Measurements from ENCODE around the gene FAM20A.

Gene FAM20A

DNA sequence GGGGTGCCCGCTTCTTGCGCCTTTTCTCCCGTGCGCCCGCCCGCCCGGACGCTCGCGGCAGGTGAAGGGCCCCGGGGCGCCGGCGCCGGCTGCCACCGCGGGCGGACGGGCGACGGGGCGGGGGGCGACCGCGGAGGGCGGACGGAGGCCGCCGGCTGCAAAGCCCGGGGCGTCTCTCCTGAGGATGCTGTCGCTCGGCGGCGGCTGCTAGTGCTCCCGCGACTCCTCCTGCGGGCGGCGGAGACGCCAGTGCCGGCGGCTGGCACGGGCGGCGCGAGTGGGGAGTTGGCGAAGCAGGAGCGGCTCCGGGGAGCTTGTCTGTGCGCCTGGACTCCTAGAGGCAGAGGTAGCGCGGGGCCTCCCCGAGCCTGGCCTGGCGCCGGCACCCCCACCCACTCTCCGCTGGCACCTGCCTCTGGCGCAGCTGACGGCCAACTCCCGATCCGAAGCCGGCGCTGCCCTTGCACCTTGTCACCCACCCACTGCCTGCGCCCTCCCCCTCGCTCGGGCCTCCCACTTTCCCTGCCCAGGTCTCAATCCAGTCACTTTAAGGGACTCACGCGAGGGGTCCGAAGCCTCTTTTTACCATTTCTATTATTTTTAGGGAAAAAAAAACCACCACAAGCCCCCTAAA is at the start of gene FAM20A:
FAM20A (minus strand) TSS at position 437 of the 634 bp plus-strand sequence. CDS start 701 bp downstream, outside the sequence.
- Histone ChIP-seq H3K4me1 (ENCODE audit: control insufficient read depth, insufficient read depth, low read length) (peaks cover 40% of the 10 kb centered on the region), H3K9me3 (ENCODE audit: control insufficient read depth, insufficient read depth, low read length) (no peaks in the 10 kb centered on the region), H3K4me3 (ENCODE audit: low read depth, low read length) (peak within 1 kb of the TSS; percentile 73), H3K27me3 (ENCODE audit: control insufficient read depth, insufficient read depth, low read length) (peaks cover 30% of the 10 kb centered on the region), H3K9ac (ENCODE audit: low read depth, low read length) (peak within 1 kb of the TSS; percentile 65; the same call in 1 of the 2 replicates), H3K36me3 (ENCODE audit: control insufficient read depth, insufficient read depth, low read length) (peaks cover 7% of the 10 kb centered on the region; the same call in 1 of the 2 replicates), H3K27ac (ENCODE audit: low read depth, low read length) (no peak within 1 kb of the TSS)

DNA sequence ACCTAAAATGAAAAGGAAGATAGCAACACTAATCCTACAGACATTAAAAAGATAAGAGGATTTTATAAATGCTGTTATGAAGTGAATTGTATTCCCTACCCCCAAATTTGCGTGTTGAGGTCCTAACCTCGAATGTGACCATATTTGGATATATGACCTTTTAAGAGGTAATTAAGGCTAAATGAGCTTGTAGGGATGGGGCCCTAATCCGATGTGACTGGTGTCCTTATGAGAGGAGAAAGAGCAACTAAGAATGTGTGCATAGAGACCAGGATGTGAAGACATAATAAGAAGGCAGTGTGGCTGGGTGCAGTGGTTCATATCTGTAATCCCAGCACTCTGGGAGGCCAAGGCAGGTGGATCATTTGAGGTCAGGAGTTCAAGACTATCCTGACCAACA is 48.2 kb upstream of the FAM20A start:
- Histone ChIP-seq H3K27ac (ENCODE audit: low read depth, low read length) (no peak overlapping the region), H3K9me3 (ENCODE audit: control insufficient read depth, insufficient read depth, low read length) (peaks cover 3% of the 10 kb centered on the region; the same call in 1 of the 2 replicates), H3K36me3 (ENCODE audit: control insufficient read depth, insufficient read depth, low read length) (no peaks in the 10 kb centered on the region), H3K4me1 (ENCODE audit: control insufficient read depth, insufficient read depth, low read length) (no peaks in the 10 kb centered on the region), H3K4me3 (ENCODE audit: low read depth, low read length) (no peak overlapping the region), H3K27me3 (ENCODE audit: control insufficient read depth, insufficient read depth, low read length) (no peaks in the 10 kb centered on the region), H3K9ac (ENCODE audit: low read depth, low read length) (no peak overlapping the region)

DNA sequence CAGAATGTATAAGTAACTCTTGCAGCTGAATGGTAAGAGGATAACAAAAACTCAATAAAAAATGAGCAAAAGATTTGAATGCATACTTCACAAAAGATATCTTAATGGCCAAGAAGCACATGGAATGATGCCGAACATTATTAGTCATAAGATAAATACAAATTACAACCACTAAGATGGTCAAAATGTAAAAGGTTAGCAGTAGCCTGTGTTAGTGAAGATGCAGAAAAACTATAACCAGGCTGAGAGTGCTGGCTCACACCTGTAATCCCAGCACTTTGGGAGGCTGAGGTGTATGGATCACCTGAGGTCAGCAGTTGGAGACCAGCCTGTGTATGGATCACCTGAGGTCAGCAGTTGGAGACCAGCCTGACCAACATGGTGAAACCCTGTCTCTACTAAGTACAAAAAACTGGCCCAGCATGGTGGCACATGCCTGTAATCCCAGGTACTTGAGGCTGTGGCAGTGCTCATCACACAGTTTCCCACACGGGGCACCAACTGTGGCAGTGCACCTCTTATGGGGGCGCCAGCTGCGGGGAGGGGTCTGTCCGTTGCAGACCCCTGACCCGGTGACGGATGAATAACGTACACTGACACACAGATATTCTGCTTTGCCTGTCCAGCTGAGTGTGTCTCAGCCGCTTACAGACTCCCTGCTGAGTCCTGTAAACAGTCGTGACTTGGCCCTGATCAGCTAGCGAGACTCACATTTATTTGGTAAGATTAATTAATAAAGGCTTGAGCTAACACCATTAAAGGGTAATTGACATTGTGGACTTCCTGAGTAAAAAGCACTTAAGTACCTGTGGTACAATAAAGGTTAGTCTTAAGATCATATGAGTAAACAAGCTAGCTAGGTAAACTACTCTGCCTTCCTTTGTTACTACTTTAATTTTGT is 45.7 kb upstream of the FAM20A start:
- Histone ChIP-seq H3K4me3 (ENCODE audit: low read depth, low read length) (no peak overlapping the region), H3K9ac (ENCODE audit: low read depth, low read length) (no peak overlapping the region)

DNA sequence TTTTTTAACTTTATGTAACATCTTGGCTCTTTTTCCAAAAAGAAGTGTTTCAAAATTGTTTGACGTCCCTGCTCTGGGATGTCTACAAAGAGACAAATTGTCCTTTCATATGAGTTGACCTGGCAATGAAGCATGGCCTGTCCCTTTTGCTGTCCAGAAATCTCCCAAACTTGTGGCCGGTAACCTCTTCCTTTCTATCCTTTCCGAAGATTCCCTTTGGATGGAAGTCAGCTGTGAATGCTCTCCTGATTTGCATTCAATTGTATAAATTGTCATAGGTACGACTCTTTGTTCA is 40.9 kb upstream of the FAM20A start:
- no peak overlapping the region for H3K9ac ChIP-seq (ENCODE audit: low read depth, low read length)
- H3K4me3 ChIP-seq (ENCODE audit: low read depth, low read length), result no peak overlapping the region
- no peaks in the 10 kb centered on the region for H3K27me3 ChIP-seq (ENCODE audit: control insufficient read depth, insufficient read depth, low read length)
- H3K4me1 ChIP-seq (ENCODE audit: control insufficient read depth, insufficient read depth, low read length), result no peaks in the 10 kb centered on the region
- no peaks in the 10 kb centered on the region for H3K9me3 ChIP-seq (ENCODE audit: control insufficient read depth, insufficient read depth, low read length)
- H3K36me3 ChIP-seq (ENCODE audit: control insufficient read depth, insufficient read depth, low read length), result no peaks in the 10 kb centered on the region
- H3K27ac ChIP-seq (ENCODE audit: low read depth, low read length), result no peak overlapping the region

More for the DNA sequence above, 45.7 kb upstream of the FAM20A start:
- Histone ChIP-seq H3K27ac (ENCODE audit: low read depth, low read length) (no peak overlapping the region), H3K36me3 (ENCODE audit: control insufficient read depth, insufficient read depth, low read length) (no peaks in the 10 kb centered on the region), H3K4me1 (ENCODE audit: control insufficient read depth, insufficient read depth, low read length) (no peaks in the 10 kb centered on the region), H3K27me3 (ENCODE audit: control insufficient read depth, insufficient read depth, low read length) (no peaks in the 10 kb centered on the region), H3K9me3 (ENCODE audit: control insufficient read depth, insufficient read depth, low read length) (peaks cover 3% of the 10 kb centered on the region; the same call in 1 of the 2 replicates)

DNA sequence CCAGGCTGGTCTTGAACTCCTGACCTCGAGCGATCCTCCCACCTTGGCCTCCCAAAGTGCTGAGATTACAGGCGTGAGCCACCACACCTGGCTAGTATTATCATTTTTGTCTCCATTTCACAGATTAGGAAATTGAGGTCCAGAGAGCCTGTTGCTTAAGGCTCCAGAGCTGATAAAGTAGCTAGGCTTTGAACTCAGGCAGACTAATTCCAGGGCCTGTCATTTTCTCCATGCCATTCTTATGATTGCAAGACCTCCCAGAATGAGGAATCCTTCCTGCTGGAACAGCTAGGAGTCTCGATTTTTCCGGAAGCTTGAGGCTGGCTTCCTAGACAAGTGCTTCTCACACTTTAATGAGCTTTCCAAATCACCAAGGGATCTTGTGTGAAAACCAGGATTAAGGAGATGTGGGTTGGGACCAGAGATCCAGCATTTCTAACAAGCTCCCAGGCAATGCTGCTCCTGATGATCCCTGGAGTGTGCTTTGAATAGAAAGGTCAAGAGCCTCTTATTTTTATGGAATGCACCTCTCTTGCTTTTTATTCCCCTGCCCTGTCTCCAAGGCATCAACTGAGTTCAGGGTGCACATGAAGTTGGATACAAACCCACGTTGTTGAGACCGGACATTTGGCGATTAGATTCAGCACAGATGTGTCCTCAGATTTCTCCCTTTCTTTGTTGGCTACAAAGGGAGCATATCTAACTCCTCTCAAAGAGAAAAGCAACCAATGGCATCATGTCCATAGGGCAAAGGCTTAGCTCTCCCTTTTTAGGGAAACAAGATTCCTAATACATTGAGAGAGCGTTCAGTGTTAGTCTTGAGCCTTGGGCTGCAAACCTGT is 40.3 kb upstream of the FAM20A start:
- H3K36me3 ChIP-seq (ENCODE audit: control insufficient read depth, insufficient read depth, low read length), result no peaks in the 10 kb centered on the region
- H3K4me1 ChIP-seq (ENCODE audit: control insufficient read depth, insufficient read depth, low read length), result no peaks in the 10 kb centered on the region
- no peak overlapping the region for H3K27ac ChIP-seq (ENCODE audit: low read depth, low read length)
- no peaks in the 10 kb centered on the region for H3K9me3 ChIP-seq (ENCODE audit: control insufficient read depth, insufficient read depth, low read length)
- H3K4me3 ChIP-seq (ENCODE audit: low read depth, low read length), result no peak overlapping the region
- no peak overlapping the region for H3K9ac ChIP-seq (ENCODE audit: low read depth, low read length)
- H3K27me3 ChIP-seq (ENCODE audit: control insufficient read depth, insufficient read depth, low read length), result no peaks in the 10 kb centered on the region

DNA sequence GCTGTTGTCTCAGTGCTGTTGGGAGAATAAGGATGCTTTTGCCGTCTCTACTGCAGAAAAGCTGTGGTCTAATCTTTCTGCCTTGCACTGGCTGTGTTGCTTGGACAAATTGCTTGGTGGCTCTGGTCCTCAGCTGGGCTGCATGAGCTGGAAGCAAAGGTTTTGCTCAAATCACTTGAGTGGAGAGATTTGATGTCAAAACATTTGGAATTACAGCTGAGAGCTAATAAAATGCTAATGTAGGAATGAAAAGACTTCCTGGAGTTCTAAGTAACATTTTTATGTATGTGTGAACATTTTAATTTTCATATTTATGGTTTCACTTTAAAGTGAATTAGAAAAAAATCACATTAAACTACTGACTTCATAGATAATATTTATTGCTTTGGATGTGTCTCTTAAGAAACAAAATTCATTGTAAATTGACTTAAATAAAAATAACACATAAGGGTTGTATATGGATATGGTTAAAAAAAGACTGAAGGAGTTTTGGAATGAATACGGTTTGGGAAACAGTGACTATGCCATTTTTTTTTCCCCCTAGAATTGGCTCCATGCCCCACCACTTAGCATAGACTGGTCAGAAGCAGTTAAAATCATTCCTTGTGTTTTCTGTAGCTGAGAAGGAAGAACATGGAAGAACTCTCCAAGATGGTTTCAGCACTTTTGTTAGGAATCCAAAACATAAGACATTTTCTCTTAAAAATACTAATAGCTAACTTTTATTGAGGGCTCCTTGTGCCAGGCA is 39.2 kb upstream of the FAM20A start:
- Histone ChIP-seq H3K9ac (ENCODE audit: low read depth, low read length) (no peak overlapping the region), H3K36me3 (ENCODE audit: control insufficient read depth, insufficient read depth, low read length) (no peaks in the 10 kb centered on the region), H3K4me1 (ENCODE audit: control insufficient read depth, insufficient read depth, low read length) (no peaks in the 10 kb centered on the region), H3K9me3 (ENCODE audit: control insufficient read depth, insufficient read depth, low read length) (no peaks in the 10 kb centered on the region), H3K27ac (ENCODE audit: low read depth, low read length) (no peak overlapping the region), H3K4me3 (ENCODE audit: low read depth, low read length) (no peak overlapping the region), H3K27me3 (ENCODE audit: control insufficient read depth, insufficient read depth, low read length) (no peaks in the 10 kb centered on the region)

DNA sequence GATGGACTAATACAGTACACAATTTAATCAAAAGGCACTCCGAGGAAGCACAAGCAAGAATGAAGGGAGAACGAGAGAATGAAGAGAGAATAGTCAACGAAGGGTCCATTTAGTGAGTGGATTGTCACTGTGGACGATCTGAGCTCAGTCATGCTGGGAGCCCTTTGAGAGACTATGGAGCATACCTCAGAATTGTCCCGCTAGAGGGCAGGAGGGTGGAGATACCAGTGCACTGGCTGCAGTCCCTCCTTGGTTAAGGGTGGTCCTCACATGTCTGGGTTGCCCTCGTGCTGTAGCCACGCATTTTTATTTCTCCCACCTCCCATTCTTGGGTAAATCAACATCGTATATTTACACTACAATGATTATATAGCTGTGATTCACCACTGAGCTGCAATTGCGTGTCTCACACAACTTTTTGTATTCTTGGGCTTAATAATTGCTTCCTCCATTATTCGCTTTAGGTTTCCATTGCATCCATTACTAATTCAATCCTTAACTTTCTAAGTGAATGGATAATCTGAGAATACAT is 33.2 kb upstream of the FAM20A start:
- no peak overlapping the region for H3K27ac ChIP-seq (ENCODE audit: low read depth, low read length)
- H3K4me3 ChIP-seq (ENCODE audit: low read depth, low read length), result no peak overlapping the region
- H3K9ac ChIP-seq (ENCODE audit: low read depth, low read length), result no peak overlapping the region
- no peaks in the 10 kb centered on the region for H3K4me1 ChIP-seq (ENCODE audit: control insufficient read depth, insufficient read depth, low read length)
- no peaks in the 10 kb centered on the region for H3K9me3 ChIP-seq (ENCODE audit: control insufficient read depth, insufficient read depth, low read length)
- H3K27me3 ChIP-seq (ENCODE audit: control insufficient read depth, insufficient read depth, low read length), result no peaks in the 10 kb centered on the region
- no peaks in the 10 kb centered on the region for H3K36me3 ChIP-seq (ENCODE audit: control insufficient read depth, insufficient read depth, low read length)

DNA sequence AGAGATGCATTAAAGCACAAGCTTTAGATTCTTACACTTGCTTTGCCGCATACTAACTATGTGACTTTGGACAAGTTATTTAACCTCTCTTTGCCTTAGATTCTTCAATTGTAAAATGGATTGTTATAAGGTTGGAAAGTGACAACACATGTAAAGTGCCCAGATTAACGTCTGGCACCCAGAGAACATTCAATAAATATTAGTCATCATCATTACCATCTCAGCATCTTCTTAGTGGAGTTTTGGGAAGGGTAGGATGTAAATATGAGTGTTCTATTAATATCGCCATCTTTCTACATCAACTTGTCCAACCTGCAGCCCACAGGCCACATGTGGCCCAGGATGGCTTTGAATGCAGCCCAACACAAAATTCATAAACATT is 27.4 kb upstream of the FAM20A start:
- H3K27me3 ChIP-seq (ENCODE audit: control insufficient read depth, insufficient read depth, low read length), result no peaks in the 10 kb centered on the region
- H3K9me3 ChIP-seq (ENCODE audit: control insufficient read depth, insufficient read depth, low read length), result no peaks in the 10 kb centered on the region
- H3K36me3 ChIP-seq (ENCODE audit: control insufficient read depth, insufficient read depth, low read length), result no peaks in the 10 kb centered on the region
- H3K4me3 ChIP-seq (ENCODE audit: low read depth, low read length), result no peak overlapping the region
- H3K27ac ChIP-seq (ENCODE audit: low read depth, low read length), result no peak overlapping the region
- no peak overlapping the region for H3K9ac ChIP-seq (ENCODE audit: low read depth, low read length)
- H3K4me1 ChIP-seq (ENCODE audit: control insufficient read depth, insufficient read depth, low read length), result peaks cover 4% of the 10 kb centered on the region; the same call in 1 of the 2 replicates

DNA sequence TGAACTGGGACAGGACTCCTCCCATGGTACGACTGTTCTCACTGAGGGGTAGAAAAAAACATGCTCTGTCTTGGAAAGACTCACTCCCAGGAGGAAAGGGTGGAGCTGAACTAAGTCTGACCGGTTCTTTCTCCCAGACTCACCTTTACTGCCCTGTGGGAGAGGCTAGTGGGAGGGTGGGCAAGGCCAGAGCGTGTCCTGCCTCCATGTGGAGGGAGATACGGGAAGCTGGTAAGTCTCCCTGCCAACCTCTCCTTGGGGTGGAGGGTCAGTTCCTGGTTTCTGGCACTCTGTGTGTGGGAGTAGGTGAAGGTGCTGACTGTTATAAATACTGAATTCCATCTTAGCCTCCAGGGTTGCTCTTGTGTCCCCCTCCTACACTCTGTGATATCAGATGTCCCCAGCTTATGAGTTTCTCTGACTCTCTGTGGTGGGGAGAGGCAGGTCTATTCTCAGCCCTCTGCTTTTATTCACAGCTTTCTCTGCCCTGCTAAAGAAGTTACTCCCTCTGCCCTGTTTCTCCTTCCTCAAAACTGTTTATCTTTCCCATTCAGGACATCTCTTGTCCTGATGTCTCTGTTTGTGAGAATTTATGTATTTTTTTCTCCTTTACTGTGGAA is 26.9 kb upstream of the FAM20A start:
- H3K27me3 ChIP-seq (ENCODE audit: control insufficient read depth, insufficient read depth, low read length), result no peaks in the 10 kb centered on the region
- no peak overlapping the region for H3K27ac ChIP-seq (ENCODE audit: low read depth, low read length)
- H3K4me1 ChIP-seq (ENCODE audit: control insufficient read depth, insufficient read depth, low read length), result peaks cover 4% of the 10 kb centered on the region; the same call in 1 of the 2 replicates
- H3K9ac ChIP-seq (ENCODE audit: low read depth, low read length), result no peak overlapping the region
- H3K9me3 ChIP-seq (ENCODE audit: control insufficient read depth, insufficient read depth, low read length), result no peaks in the 10 kb centered on the region
- H3K4me3 ChIP-seq (ENCODE audit: low read depth, low read length), result no peak overlapping the region
- H3K36me3 ChIP-seq (ENCODE audit: control insufficient read depth, insufficient read depth, low read length), result no peaks in the 10 kb centered on the region

DNA sequence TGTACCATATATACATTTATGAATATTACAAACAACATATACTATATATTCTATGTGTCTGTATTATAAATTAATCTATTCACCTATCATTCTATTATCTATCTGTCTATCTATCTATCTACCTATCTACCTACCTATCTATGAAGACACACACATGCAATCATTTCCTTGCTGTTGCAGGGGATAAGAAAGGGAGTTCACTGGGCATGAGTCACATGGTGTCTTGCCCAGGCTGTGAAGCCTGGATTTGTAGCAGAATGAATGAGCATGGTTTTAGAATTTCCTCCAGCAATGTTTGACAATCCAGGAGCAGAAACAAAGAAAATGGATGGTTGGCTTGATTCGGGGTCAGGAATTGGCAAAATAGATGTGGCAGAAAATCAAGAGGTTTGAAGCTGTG is 23.2 kb upstream of the FAM20A start:
- Histone ChIP-seq H3K9ac (ENCODE audit: low read depth, low read length) (no peak overlapping the region), H3K36me3 (ENCODE audit: control insufficient read depth, insufficient read depth, low read length) (no peaks in the 10 kb centered on the region), H3K27ac (ENCODE audit: low read depth, low read length) (no peak overlapping the region), H3K9me3 (ENCODE audit: control insufficient read depth, insufficient read depth, low read length) (no peaks in the 10 kb centered on the region), H3K27me3 (ENCODE audit: control insufficient read depth, insufficient read depth, low read length) (no peaks in the 10 kb centered on the region), H3K4me1 (ENCODE audit: control insufficient read depth, insufficient read depth, low read length) (peaks cover 4% of the 10 kb centered on the region; the same call in 1 of the 2 replicates), H3K4me3 (ENCODE audit: low read depth, low read length) (no peak overlapping the region)
